ENCODE results near the gene CAPS2.
A peak's percentile ranks its signal among the peaks of the same experiment; 100 is the strongest.

CAPS2 gene

DNA sequence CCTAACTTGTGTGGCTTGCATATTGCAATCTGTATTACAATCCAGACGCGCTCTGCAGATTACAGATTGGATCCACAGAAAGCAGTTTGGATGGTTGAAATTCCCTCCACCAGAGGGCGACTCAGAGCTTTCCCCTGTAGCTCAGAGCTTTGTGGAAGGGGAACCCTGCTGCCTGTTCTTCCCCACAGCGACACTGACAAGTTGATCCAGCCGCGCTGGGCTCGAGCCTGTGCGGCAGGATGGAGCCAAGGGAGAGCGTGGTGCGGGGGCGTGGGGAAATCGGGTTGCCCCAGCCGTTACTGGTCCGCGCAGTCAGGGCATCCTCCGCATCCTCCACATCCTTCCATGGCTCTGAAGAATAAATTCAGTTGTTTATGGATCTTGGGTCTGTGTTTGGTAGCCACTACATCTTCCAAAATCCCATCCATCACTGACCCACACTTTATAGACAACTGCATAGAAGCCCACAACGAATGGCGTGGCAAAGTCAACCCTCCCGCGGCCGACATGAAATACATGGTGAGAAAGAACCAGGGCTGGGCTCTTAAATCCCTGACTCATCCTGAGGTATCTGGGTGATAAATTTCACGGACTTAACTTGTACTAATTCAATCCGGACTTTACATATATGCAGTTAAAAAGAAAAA lies 4.4 kb upstream of the CAPS2 start, which contains the start of gene GLIPR1L1:
TSS of gene GLIPR1L1 (plus strand) at position 287 of the 647 bp plus-strand sequence. CDS start at position 346, 59 bp downstream.
- TF ChIP-seq JUND (IDR thresholded peaks at IDR 0.05; ENCODE audit: low read depth), result no peak
- peak; percentile 31 to 94 for DNase-seq (ENCODE audit: low read depth in 1 of 2, low spot score in 1 of 2)
- in situ Hi-C loops (cut with HindIII; ENCODE audit: low pct_unique_long_range_greater_than_20kb, low sequenced_read_pairs), result no loop called here

- TF ChIP-seq JUND (IDR thresholded peaks at IDR 0.05; ENCODE audit: low read depth), result no peak
- in situ Hi-C loops (cut with HindIII; ENCODE audit: low pct_unique_long_range_greater_than_20kb, low sequenced_read_pairs), result no loop called here
- DNase-seq (ENCODE audit: low read depth in 1 of 2, low spot score in 1 of 2), result no peak
Measured at GRCh38 chr12:75327642-75328041, 2.5 kb downstream of the CAPS2 start.

DNA sequence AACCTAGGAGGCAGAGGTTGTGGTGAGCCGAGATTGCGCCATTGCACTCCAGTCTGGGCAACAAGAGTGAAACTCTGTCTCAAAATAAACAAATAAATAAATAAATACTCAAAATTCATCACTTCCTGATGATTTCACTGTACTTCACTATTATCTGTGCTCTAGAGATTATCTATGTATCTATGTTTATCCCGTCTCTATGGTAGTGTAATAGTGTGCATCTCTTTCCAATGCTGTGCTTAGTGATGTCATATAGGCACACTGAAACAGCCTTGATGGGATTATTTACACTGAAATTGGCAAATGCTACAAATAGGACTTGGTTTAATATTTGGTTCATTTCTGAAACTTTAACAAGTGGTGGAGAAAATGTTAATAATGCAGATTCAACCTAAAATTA lies 6.5 kb downstream of the CAPS2 start:
- DNase-seq (ENCODE audit: low read depth in 1 of 2, low spot score in 1 of 2), result no peak
- no peak for TF ChIP-seq JUND (IDR thresholded peaks at IDR 0.05; ENCODE audit: low read depth)
- in situ Hi-C loops (cut with HindIII; ENCODE audit: low pct_unique_long_range_greater_than_20kb, low sequenced_read_pairs), result no loop called here

DNA sequence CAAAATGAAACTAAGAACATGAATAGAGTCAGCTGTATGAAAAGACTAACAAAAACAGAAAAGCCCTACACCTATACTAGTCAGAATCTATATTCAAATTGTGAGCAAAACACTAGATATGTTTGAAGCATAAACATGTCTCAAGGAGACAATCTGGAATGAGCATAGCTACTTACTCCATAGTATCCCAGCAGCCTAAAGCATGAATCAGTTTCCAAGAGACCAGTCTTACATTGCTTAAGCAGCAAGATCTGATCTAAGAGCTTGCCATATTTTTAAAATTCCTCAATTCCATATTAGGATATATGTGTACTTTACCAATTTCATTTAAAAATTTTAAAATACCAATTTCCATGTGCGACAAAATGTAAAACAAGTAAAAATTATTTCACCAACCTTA lies 7.7 kb downstream of the CAPS2 start:
- TF ChIP-seq JUND (IDR thresholded peaks at IDR 0.05; ENCODE audit: low read depth), result no peak
- no peak for DNase-seq (ENCODE audit: low read depth in 1 of 2, low spot score in 1 of 2)
- in situ Hi-C loops (cut with HindIII; ENCODE audit: low pct_unique_long_range_greater_than_20kb, low sequenced_read_pairs), result no loop called here

DNA sequence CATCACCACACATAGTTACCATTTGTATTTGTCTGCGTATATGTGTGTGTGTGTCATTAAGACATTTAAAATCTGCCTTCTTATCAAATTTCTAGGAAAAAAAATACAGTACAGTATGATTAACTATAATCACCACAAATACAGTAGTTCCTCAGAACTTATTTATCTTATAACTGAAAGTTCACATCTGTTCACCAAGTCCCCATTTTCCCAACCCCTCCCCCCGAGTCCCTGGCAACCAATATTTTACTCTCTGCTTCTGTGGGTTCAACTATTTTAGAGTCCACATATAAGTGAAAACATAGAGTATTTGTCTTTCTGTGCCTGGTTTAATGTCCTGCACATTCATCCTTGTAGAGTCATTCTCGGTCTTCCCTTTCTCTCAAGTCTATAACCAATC lies 12.3 kb downstream of the CAPS2 start:
- in situ Hi-C loops (cut with HindIII; ENCODE audit: low pct_unique_long_range_greater_than_20kb, low sequenced_read_pairs), result no loop called here
- DNase-seq (ENCODE audit: low read depth in 1 of 2, low spot score in 1 of 2), result no peak
- no peak for TF ChIP-seq JUND (IDR thresholded peaks at IDR 0.05; ENCODE audit: low read depth)

DNA sequence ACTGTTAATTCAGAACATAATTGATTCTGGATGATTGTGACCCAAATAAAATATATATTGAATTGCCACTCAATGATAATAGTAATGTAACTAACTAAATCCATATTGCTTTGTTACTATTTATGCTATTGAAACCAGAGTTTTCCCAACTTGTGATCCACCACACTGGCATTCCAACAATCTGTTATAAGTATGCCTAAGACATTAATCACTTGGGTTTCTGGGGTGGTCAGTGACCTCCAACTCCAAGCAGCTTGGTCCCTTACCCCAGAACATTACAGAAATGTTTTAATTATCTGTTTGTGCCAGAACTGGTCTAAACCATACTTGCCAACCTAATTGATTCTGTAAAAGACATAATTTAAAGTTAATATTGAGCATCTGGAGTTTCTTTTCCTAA lies 14.6 kb downstream of the CAPS2 start:
- no peak for DNase-seq (ENCODE audit: low read depth in 1 of 2, low spot score in 1 of 2)
- in situ Hi-C loops (cut with HindIII; ENCODE audit: low pct_unique_long_range_greater_than_20kb, low sequenced_read_pairs), result no loop called here
- no peak for TF ChIP-seq JUND (IDR thresholded peaks at IDR 0.05; ENCODE audit: low read depth)

DNA sequence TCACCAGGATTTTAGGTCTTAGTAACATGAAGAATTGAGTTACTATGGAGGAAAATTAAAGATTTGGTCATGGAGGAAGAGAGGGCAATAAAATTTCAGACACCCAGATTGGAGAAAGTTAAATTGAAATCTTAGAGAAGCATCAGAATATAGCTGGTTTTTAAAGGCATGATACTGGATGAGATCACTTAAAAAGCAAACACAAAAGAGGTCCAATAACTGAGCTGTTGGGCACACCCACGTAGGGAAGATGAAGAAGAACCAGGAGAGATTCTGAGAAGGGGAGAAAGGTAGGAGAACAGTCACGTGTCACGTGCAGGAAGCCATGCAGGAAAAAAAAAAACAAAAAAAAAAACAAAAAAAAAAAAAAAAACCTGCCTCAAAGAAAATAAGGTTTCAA lies 18.8 kb downstream of the CAPS2 start:
- no peak for DNase-seq (ENCODE audit: low read depth in 1 of 2, low spot score in 1 of 2)
- TF ChIP-seq JUND (IDR thresholded peaks at IDR 0.05; ENCODE audit: low read depth), result no peak
- in situ Hi-C loops (cut with HindIII; ENCODE audit: low pct_unique_long_range_greater_than_20kb, low sequenced_read_pairs), result no loop called here

DNA sequence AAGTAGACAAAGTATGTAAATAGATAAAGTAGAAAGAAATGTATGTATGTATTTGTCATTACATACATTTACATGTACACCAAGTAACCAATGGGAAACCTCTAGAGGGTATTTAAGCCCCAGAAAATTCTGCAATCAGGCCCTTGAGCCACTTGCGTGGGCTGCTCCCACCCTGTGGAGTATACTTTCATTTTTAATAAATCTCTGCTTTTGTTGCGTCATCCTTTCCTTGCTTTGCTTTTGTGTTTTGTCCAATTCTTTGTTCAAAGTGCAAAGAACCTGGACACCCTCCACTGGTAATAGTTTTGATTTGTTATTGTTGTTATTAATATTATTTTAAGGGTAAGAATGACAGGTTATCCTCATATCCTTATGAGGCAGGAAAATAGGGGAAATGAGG lies 21.8 kb downstream of the CAPS2 start:
- no peak for TF ChIP-seq JUND (IDR thresholded peaks at IDR 0.05; ENCODE audit: low read depth)
- no peak for DNase-seq (ENCODE audit: low read depth in 1 of 2, low spot score in 1 of 2)
- in situ Hi-C loops (cut with HindIII; ENCODE audit: low pct_unique_long_range_greater_than_20kb, low sequenced_read_pairs), result no loop called here

DNA sequence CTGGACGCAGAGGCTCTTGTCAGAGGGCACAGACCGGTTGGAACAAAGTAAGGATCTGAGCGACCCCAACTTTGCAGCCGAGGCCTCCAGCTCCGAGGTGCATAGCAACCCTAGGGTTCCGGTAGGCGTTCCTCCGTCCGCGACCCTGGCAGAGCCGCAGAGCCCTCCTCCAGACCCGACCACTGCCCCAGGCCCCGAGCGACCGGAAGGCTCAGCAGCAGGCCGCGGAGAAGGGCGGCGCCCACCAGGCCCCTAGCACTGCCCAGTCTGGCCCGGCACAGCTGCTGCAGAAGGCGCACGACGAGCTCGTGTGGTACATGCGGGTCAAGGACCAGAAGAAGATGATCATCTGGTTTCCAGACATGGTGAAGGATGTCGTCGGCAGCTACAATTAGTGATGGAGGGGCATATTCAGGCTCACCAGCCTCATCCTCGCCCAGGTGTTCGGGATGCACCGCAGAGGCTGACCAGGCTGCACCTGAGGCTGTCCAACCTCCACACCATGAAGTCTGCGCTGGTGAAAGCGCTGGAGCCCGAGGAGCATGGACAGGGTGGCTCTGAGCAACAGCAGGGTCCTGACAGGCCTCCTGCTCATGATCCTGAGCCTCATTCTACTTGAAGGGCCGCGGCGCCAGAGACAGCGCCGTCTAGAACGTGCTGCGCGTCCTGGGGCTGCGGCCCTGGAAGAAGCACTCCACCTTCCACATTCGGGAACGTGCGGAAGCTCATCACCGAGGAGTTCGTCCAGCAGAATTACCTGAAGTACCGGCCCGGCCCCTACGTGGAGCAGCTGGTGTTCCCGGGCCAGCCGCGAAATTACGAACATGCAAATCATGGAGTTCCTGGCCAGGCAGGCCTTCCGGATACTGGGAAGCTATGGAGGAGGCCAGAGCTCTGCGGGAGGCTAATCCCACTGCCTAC lies 24.5 kb downstream of the CAPS2 start:
- in situ Hi-C loops (cut with HindIII; ENCODE audit: low pct_unique_long_range_greater_than_20kb, low sequenced_read_pairs), result no loop called here
- DNase-seq (ENCODE audit: low read depth in 1 of 2, low spot score in 1 of 2), result no peak
- TF ChIP-seq JUND (IDR thresholded peaks at IDR 0.05; ENCODE audit: low read depth), result no peak

DNA sequence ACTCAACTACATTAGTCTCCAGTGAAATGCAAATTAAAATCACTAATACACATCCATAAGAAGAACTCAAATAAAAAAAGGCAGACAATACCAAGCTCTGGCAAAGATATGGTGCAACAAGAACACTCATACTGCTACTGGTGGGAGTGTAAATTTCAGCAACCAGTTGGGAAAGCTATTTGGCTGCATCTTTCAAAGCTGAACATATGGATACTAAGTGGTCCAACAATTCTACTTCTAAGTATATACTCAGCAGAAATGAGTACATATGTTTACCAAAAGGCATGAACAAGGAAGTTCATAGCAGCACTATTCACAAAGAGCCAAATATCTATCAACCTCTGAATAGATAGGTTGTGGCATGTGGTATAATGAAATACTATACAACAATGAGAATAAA lies 27.3 kb downstream of the CAPS2 start:
- DNase-seq (ENCODE audit: low read depth in 1 of 2, low spot score in 1 of 2), result no peak
- TF ChIP-seq JUND (IDR thresholded peaks at IDR 0.05; ENCODE audit: low read depth), result no peak
- in situ Hi-C loops (cut with HindIII; ENCODE audit: low pct_unique_long_range_greater_than_20kb, low sequenced_read_pairs), result no loop called here

DNA sequence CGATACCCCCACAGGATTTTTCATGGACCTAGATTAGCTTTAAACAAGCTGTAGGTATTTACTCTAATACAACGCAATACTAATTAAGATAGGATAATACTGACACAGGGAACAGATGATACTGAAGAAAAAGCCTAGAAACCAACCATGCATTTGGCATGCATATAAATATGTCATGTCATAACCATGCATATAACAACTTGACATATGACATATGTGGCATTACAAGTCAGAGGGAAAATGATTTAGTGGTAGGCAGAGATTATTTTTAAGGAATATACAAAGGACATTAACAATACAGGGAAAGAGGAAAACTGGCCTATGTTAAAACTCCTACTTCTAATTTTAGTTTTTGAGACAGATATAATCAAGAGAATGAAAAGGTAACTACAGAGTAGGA lies 27.9 kb downstream of the CAPS2 start:
- no peak for TF ChIP-seq JUND (IDR thresholded peaks at IDR 0.05; ENCODE audit: low read depth)
- no peak for DNase-seq (ENCODE audit: low read depth in 1 of 2, low spot score in 1 of 2)
- in situ Hi-C loops (cut with HindIII; ENCODE audit: low pct_unique_long_range_greater_than_20kb, low sequenced_read_pairs), result no loop called here

DNA sequence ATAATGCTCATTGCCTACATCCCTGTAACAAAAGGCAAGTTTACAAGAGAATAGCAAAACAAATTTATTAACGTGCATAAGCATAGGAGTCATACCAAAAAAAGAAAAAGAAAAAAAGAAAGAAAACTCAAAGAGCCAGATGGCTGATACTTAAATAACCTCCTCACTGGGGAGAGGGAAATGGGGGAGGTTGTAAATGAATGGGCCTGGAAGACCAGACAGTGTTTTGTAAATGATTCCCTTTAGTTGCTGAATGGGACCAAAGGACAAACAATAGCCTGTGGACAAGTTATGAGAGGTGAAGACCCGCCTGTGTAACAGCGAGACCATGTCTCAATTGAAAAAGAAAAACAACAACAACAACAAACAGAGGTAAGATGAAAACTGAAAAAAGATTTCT lies 35.3 kb downstream of the CAPS2 start:
- TF ChIP-seq JUND (IDR thresholded peaks at IDR 0.05; ENCODE audit: low read depth), result no peak
- in situ Hi-C loops (cut with HindIII; ENCODE audit: low pct_unique_long_range_greater_than_20kb, low sequenced_read_pairs), result no loop called here
- DNase-seq (ENCODE audit: low read depth in 1 of 2, low spot score in 1 of 2), result no peak

- TF ChIP-seq JUND (IDR thresholded peaks at IDR 0.05; ENCODE audit: low read depth), result no peak
- DNase-seq (ENCODE audit: low read depth in 1 of 2, low spot score in 1 of 2), result no peak
- in situ Hi-C loops (cut with HindIII; ENCODE audit: low pct_unique_long_range_greater_than_20kb, low sequenced_read_pairs), result no loop called here
Measured at GRCh38 chr12:75294336-75294735, 35.8 kb downstream of the CAPS2 start.
